RPMI7951 (cell line): ENCODE results near the gene TRIM47. TPM values are rescaled to one million over a fixed set of nuclear protein-coding genes. Genes with fewer than 3 reads are reported as not detected.

ENCODE experiments used
- DNase-seq: peaks from one replicate; pipeline ENCODE4 v3.0.0-alpha.2; 2012; ENCODE audit warnings: low read depth
- total RNA-seq: library from RNA; depleted of rRNA; stranded (reverse); fragments of >200 nt; shearing (Covaris generic); gene quantifications from 2 replicates; pipeline ENCODE4 v1.2.3, GENCODE V29; 2014; rRNA removed

Gene TRIM47
- total RNA-seq, 1 experiment from 2014 or later = 13.6 TPM

GRCh38 chr17:75831032-75831571, 47.3 kb downstream of the TRIM47 start:
- no peak for DNase-seq

DNA sequence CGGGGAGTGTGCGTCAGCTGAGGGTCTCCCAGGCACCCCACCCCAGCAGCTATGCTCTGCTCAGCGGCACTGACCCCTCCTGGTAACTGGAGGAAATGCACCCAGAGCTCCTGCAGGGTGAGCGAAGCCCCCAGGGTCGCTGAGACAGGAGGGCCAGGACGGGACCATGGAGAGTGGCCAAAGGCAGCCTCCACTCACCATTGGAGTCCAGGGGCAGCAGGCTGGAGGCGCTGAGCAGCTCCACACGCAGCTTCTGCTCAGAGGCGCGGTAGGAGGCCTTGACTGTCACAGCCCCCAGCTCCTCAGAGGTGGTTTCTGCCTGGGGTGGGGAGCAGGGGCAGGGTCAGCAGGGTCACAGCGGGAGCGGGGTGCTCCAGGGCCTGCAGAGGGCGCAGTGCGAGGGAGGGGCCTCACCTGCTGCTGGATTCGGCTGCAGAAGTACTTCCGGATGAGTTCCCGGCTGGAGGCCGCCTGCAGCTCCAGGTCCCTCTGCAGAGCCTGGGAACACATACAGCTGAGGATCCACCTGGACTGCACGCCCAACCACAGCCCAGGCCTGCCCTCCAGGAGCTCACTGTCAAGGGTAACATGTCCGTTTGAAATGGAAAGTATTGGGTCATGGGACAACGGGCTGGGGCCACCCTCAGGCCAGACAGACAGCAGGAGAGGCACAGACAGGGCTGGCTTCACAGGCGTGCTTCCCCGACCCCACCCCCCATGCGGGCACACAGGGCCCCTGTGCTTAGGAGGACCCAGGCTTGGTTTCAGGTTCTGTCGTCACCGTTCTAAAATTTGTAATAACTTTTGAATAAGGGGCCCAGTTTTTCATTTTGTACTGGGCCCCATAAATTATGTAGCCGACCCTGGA, 48.0 kb downstream of the TRIM47 start:
- DNase-seq = no peak

DNA sequence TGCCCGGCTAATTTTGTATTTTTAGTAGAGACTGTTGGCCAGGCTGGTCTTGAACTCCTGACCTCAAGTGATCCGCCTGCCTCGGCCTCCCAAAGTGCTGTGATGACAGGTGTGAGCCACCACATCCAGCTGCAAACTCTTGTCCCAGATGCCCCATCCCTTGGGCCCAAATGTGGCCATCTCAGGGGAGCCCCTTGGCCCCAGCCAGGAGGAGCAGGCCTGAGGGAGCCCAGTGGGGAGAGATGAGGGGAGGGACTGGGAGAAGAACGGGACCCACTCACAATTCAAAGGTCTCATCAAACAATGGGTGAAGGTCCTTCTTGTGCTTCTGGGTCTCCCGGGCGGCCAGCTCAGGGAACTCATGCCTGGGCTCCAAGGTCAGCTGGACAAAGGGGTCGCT, 48.6 kb downstream of the TRIM47 start:
- no peak for DNase-seq

DNA sequence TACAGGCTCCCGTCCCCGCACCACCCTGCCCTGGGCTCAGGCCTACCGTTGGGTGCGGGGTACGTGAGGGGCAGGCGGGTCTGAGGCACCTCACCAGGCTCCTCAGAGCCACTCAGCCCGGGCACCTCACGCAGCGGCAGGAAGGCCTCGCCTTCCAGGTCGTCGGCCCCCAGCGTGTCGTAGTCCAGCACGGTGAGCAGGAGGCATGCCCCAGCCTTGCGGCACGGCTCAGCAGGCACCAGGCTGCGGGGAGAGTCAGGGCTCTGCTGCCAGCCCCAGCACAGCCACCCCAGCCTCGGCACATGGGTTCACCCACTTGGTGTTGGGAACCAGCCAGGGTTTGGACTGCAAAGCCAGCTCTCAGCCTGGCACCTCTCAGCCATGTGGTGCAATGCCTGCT, 49.6 kb downstream of the TRIM47 start:
- no peak for DNase-seq

DNA sequence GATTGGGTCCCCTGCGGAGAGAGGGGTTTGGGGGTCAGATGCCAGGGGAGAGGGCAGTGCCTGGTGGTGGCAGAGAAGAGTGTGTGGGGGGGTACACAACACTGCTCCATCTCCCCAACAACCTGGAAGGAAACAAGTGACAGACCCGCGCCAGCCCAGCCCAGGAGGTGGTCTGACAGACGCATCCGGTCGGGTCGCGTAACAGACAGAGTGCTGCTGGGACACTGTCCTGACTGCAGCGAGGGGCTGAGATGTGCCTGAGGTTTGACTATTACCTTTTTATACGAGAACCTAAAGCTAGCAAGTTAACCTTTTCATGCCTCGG, 50.3 kb downstream of the TRIM47 start:
- DNase-seq = no peak

DNA sequence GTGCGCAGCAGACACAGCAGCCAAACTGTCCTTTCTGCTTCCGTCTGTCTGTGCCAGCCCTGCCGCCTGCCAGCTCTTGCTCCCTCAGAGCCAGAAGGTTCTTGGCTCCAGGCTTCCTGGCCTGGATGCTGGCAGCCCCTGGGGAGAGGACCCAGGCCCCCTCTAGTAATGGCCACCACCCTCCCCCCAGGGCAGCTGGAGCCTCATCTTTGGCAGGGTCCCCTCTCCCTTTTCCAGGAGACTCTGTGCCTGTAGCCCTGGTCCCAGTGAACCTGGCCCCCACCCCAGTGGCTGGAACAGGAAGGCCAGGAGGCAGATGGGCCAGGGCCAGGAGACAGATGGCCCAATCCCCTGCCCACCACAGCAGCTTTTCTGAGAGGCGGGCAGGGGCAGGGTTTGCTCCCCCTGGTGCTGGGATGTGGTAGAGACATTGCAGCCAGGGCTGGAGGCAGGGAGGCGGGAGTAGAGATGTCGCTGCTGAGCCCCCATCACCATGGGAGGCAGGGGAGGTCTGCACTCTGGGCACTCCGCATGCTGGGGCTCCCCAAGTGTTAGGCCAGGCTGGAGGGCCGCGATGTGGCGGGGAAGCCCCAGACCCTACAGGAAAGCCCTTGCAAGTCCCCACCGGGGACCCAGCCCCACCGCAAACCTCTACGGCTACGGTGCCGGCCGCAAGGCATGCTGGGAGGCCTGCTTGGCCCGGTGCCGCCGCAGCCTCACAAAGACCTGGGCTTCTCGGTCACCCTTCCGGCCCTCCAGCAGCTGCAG, 50.9 kb downstream of the TRIM47 start:
- peak; percentile 25 for DNase-seq

DNA sequence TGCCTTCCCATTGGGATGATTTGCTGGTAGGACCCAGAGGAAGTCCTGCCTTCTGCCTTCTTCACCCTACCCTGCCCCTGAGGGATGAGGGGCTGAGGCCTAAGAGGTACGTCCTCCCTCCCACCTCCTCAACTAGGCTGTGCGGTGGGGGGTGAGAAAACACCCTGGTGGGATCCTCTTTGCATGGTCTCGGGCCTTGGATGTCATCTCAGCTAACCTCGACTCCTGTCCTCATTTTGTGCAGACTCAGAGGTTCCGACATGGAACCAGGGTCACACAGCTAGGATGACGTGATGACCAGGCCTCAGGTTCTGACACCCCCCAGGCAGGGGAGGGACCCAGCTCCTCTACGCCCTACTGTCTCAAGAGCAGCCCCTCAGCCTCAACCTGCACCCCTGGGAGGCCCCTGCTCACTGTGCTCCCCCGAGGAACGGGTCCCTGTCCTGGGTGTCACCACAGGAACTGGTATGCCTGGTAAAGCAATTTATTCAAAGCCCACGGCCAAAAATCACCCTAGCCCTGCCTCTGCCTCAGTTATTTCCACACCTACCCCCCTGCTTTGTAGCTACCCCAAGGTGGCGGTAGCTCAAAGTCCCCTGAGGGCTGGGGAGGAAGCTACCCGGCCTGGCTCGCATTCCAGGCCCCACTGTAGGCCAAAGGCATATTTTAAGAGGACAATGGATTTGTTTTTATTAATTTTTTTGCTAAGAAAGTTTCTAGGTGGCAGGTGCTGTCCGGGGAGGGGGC, 51.6 kb downstream of the TRIM47 start:
- no peak for DNase-seq

- DNase-seq = no peak
Observed at GRCh38 chr17:75825748-75826370, 52.5 kb downstream of the TRIM47 start.

GRCh38 chr17:75825149-75825552, 53.2 kb downstream of the TRIM47 start:
- DNase-seq = no peak

GRCh38 chr17:75824666-75825065, 53.7 kb downstream of the TRIM47 start:
- no peak for DNase-seq

Other genes starting within 250 kb of the TRIM47 start
- gene SMIM5, start 245.1 kb downstream of the TRIM47 start, total RNA-seq = not detected in 2 replicates
- gene RECQL5, start 211.4 kb downstream of the TRIM47 start, total RNA-seq = 6.0 and 9.6 TPM in 2 replicates
- 68.9 and 81.3 TPM in 2 replicates for gene SAP30BP, start 211.2 kb downstream of the TRIM47 start, total RNA-seq
- 0.36 and 0.39 TPM in 2 replicates for gene ITGB4, start 157.1 kb downstream of the TRIM47 start, total RNA-seq
- 37.0 and 44.2 TPM in 2 replicates for gene GALK1, start 113.4 kb downstream of the TRIM47 start, total RNA-seq
- 15.6 and 16.0 TPM in 2 replicates for gene UNK, start 93.8 kb downstream of the TRIM47 start, total RNA-seq
- gene UNC13D, start 34.2 kb downstream of the TRIM47 start, total RNA-seq = 0.78 TPM in 1 of 2 replicates, not detected in the other
- 21.9 and 24.9 TPM in 2 replicates for gene WBP2, start 23.2 kb downstream of the TRIM47 start, total RNA-seq
- gene TRIM65, start 18.4 kb upstream of the TRIM47 start, total RNA-seq = 8.5 and 14.4 TPM in 2 replicates
- 25.4 and 36.3 TPM in 2 replicates for gene MRPL38, start 26.3 kb upstream of the TRIM47 start, total RNA-seq
- gene FBF1, start 62.5 kb upstream of the TRIM47 start, total RNA-seq = 6.0 and 8.0 TPM in 2 replicates
- gene ACOX1, start 100.6 kb upstream of the TRIM47 start, total RNA-seq = 21.4 TPM in 2 replicates
- 12.6 and 16.5 TPM in 2 replicates for gene TEN1, start 100.7 kb upstream of the TRIM47 start, total RNA-seq
- gene CDK3, start 122.3 kb upstream of the TRIM47 start, total RNA-seq = 1.4 and 2.2 TPM in 2 replicates
- gene EVPL, start 148.7 kb upstream of the TRIM47 start, total RNA-seq = not detected in 2 replicates
- gene SRP68, start 193.9 kb upstream of the TRIM47 start, total RNA-seq = 16.3 and 21.1 TPM in 2 replicates
- not detected in 2 replicates for gene GALR2, start 196.2 kb upstream of the TRIM47 start, total RNA-seq
- gene ZACN, start 200.6 kb upstream of the TRIM47 start, total RNA-seq = not detected in 2 replicates
- gene EXOC7, start 225.2 kb upstream of the TRIM47 start, total RNA-seq = 32.4 and 45.0 TPM in 2 replicates